Type B pancreatic cell (in vitro differentiated cells): Measurements from ENCODE around the gene CA12. TPM values are rescaled to one million over a fixed set of nuclear protein-coding genes. Genes with fewer than 3 reads are reported as not detected.

Experiments used
- DNase-seq: peaks from one replicate; pipeline ENCODE4 v3.0.0; 2021; ENCODE audit warnings: mixed read lengths; ENCODE audit not compliant: unreplicated experiment; ENCODE audit errors: extremely low spot score
- H3K27ac Mint-ChIP-seq: 2 replicates; pipeline ENCODE4 v1.8.0; 2021; ENCODE audit warnings: mild to moderate bottlenecking, mixed read lengths
- H3K27me3 Mint-ChIP-seq: 2 replicates; pipeline ENCODE4 v1.8.0; 2021; ENCODE audit warnings: mixed read lengths
- H3K36me3 Mint-ChIP-seq: 2 replicates; pipeline ENCODE4 v1.8.0; 2021; ENCODE audit warnings: mixed read lengths
- H3K4me1 Mint-ChIP-seq: one replicate; pipeline ENCODE4 v1.8.0; 2021; ENCODE audit warnings: mixed read lengths; ENCODE audit not compliant: unreplicated experiment
- H3K4me3 Mint-ChIP-seq: 2 replicates; pipeline ENCODE4 v1.8.0; 2021; ENCODE audit warnings: mild to moderate bottlenecking, mixed read lengths
- H3K9me3 Mint-ChIP-seq: 2 replicates; pipeline ENCODE4 v1.8.0; 2021; ENCODE audit warnings: mixed read lengths
- CTCF ChIP-seq: fragments of 200-600 bp; sonication (generic); conservative IDR thresholded peaks from 2 replicates; pipeline ENCODE4 v1.5.0; 2021; ENCODE audit warnings: antibody characterized with exemption, mild to moderate bottlenecking
- total RNA-seq: library from RNA; stranded (reverse); gene quantifications from 2 replicates; pipeline ENCODE4 v1.2.1, GENCODE V29; 2021; ENCODE audit warnings: low replicate concordance

CA12 gene
- total RNA-seq, 1 donor from 2014 or later, result 5.5 TPM

GRCh38 chr15:63379492-63380150 lies 2.0 kb downstream of the CA12 start:
- Mint-ChIP-seq H3K4me1 (peaks cover 37% of the 10 kb centered on the region), H3K27me3 (peaks cover 73% of the 10 kb centered on the region), H3K36me3 (no peaks in the 10 kb centered on the region), H3K4me3 (peak overlapping the region; percentile 49), H3K27ac (no peak overlapping the region), H3K9me3 (no peaks in the 10 kb centered on the region)
- no peak for DNase-seq
- no peak for TF ChIP-seq CTCF

GRCh38 chr15:63378946-63379345 lies 2.7 kb downstream of the CA12 start:
- no peak for DNase-seq
- Mint-ChIP-seq H3K9me3 (no peaks in the 10 kb centered on the region), H3K27ac (no peak overlapping the region), H3K4me3 (no peak overlapping the region), H3K4me1 (peaks cover 42% of the 10 kb centered on the region), H3K27me3 (peaks cover 69% of the 10 kb centered on the region), H3K36me3 (no peaks in the 10 kb centered on the region)
- TF ChIP-seq CTCF, result no peak

GRCh38 chr15:63374686-63375520 lies 6.7 kb downstream of the CA12 start:
- Mint-ChIP-seq H3K9me3 (no peaks in the 10 kb centered on the region), H3K27ac (no peak overlapping the region), H3K36me3 (no peaks in the 10 kb centered on the region), H3K4me1 (peaks cover 30% of the 10 kb centered on the region), H3K27me3 (peaks cover 32% of the 10 kb centered on the region), H3K4me3 (no peak overlapping the region)
- no peak for DNase-seq
- TF ChIP-seq CTCF, result no peak

GRCh38 chr15:63373866-63374548 lies 7.6 kb downstream of the CA12 start:
- Mint-ChIP-seq H3K4me3 (no peak overlapping the region), H3K9me3 (no peaks in the 10 kb centered on the region), H3K36me3 (no peaks in the 10 kb centered on the region), H3K27ac (no peak overlapping the region), H3K27me3 (peaks cover 28% of the 10 kb centered on the region), H3K4me1 (peaks cover 34% of the 10 kb centered on the region)
- DNase-seq, result no peak
- no peak for TF ChIP-seq CTCF

GRCh38 chr15:63373330-63373729 lies 8.3 kb downstream of the CA12 start:
- no peaks in the 10 kb centered on the region for H3K36me3 Mint-ChIP-seq
- no peak for DNase-seq
- H3K27ac Mint-ChIP-seq, result no peak overlapping the region
- peaks cover 21% of the 10 kb centered on the region for H3K27me3 Mint-ChIP-seq
- H3K4me3 Mint-ChIP-seq, result no peak overlapping the region
- no peak for TF ChIP-seq CTCF
- H3K9me3 Mint-ChIP-seq, result no peaks in the 10 kb centered on the region
- H3K4me1 Mint-ChIP-seq, result peaks cover 27% of the 10 kb centered on the region
